HG03460 (cell line): Measurements from ENCODE around the gene VPS16.

ENCODE experiments used
- ATAC-seq: cut with Tn5 transposase; IDR thresholded peaks from one replicate; pipeline ENCODE4 v1.9.1; 2021; ENCODE audit not compliant: unreplicated experiment

Gene VPS16

GRCh38 chr20:2834401-2835110, 6.0 kb upstream of the VPS16 start:
- ATAC-seq: no peak

- ATAC-seq: no peak
These were observed 5.2 kb upstream of the VPS16 start for GRCh38 chr20:2835331-2835796.

- ATAC-seq: no peak
These were observed 4.5 kb upstream of the VPS16 start for GRCh38 chr20:2836035-2836434.

- no peak for ATAC-seq
These were observed 3.2 kb upstream of the VPS16 start for GRCh38 chr20:2837221-2837960.

- ATAC-seq: no peak
These were observed 2.3 kb upstream of the VPS16 start for GRCh38 chr20:2838170-2838797.

GRCh38 chr20:2838847-2839671, 1.5 kb upstream of the VPS16 start:
- ATAC-seq: no peak

GRCh38 chr20:2839732-2840137, 810 bp upstream of the VPS16 start:
- no peak for ATAC-seq

- peak; percentile 26 for ATAC-seq
These were observed 504 bp downstream of the VPS16 start for GRCh38 chr20:2840967-2841531.

- no peak for ATAC-seq
These were observed 5.1 kb downstream of the VPS16 start for GRCh38 chr20:2845607-2846006.

- ATAC-seq: no peak
These were observed 6.2 kb downstream of the VPS16 start for GRCh38 chr20:2846698-2847097.

- no peak for ATAC-seq
These were observed 7.3 kb downstream of the VPS16 start for GRCh38 chr20:2847802-2848201.

GRCh38 chr20:2849529-2849928, 9.0 kb downstream of the VPS16 start:
- ATAC-seq: no peak

- no peak for ATAC-seq
These were observed 10.5 kb downstream of the VPS16 start for GRCh38 chr20:2851086-2851485.

GRCh38 chr20:2858591-2858990, 18.0 kb downstream of the VPS16 start:
- no peak for ATAC-seq

- no peak for ATAC-seq
These were observed 19.0 kb downstream of the VPS16 start for GRCh38 chr20:2859330-2860121.

GRCh38 chr20:2864626-2865025, 24.1 kb downstream of the VPS16 start:
- ATAC-seq: no peak

GRCh38 chr20:2865101-2865500, 24.6 kb downstream of the VPS16 start:
- no peak for ATAC-seq

- no peak for ATAC-seq
These were observed 25.1 kb downstream of the VPS16 start for GRCh38 chr20:2865630-2866029.

- ATAC-seq: no peak
These were observed 25.7 kb downstream of the VPS16 start for GRCh38 chr20:2866236-2866635.
